ENCODE results near the gene CTNS. TPM values are rescaled to one million over a fixed set of nuclear protein-coding genes. Genes with fewer than 3 reads are reported as not detected.
A peak's percentile ranks its signal among the peaks of the same experiment; 100 is the strongest.

The CTNS gene
- total and polyA plus RNA-seq, 2 of the 13 experiments (the other 11 are each of a cell fraction or from before 2014, with no cell fraction given): 9.5 to 13.7 TPM

GRCh38 chr17:3695723-3696411 lies 59.3 kb downstream of the CTNS start, which contains the start of gene P2RX5 (continued):
- TF ChIP-seq SALL1 (CRISPR knock-in tag; IDR thresholded peaks at IDR 0.05): peak; percentile 24; the same call in 1 of the 2 replicates
- no peak for TF ChIP-seq HNF4G (IDR thresholded peaks at IDR 0.05; ENCODE audit: borderline replicate concordance, low read depth, low read length)
- TF ChIP-seq HNF4G (CRISPR knock-in tag; IDR thresholded peaks at IDR 0.05; ENCODE audit: borderline replicate concordance, low read depth): no peak
- TF ChIP-seq YEATS4 (CRISPR knock-in tag; IDR thresholded peaks at IDR 0.05; ENCODE audit: borderline replicate concordance): no peak
- TF ChIP-seq HNRNPH1 (optimal IDR thresholded peaks at IDR 0.05; ENCODE audit: low read depth, low read length): no peak
- TF ChIP-seq, protein P1, sequence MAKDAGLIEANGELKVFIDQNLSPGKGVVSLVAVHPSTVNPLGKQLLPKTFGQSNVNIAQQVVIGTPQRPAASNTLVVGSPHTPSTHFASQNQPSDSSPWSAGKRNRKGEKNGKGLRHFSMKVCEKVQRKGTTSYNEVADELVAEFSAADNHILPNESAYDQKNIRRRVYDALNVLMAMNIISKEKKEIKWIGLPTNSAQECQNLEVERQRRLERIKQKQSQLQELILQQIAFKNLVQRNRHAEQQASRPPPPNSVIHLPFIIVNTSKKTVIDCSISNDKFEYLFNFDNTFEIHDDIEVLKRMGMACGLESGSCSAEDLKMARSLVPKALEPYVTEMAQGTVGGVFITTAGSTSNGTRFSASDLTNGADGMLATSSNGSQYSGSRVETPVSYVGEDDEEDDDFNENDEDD (CRISPR knock-in tag; IDR thresholded peaks at IDR 0.05; ENCODE audit: borderline replicate concordance): peak; percentile 40; the same call in 1 of the 2 replicates
- no peak for TF ChIP-seq CENPX (CRISPR knock-in tag; IDR thresholded peaks at IDR 0.05)
- no peak for TF ChIP-seq PAXIP1 (CRISPR knock-in tag; conservative IDR thresholded peaks at IDR 0.05)
- TF ChIP-seq, protein P2, sequence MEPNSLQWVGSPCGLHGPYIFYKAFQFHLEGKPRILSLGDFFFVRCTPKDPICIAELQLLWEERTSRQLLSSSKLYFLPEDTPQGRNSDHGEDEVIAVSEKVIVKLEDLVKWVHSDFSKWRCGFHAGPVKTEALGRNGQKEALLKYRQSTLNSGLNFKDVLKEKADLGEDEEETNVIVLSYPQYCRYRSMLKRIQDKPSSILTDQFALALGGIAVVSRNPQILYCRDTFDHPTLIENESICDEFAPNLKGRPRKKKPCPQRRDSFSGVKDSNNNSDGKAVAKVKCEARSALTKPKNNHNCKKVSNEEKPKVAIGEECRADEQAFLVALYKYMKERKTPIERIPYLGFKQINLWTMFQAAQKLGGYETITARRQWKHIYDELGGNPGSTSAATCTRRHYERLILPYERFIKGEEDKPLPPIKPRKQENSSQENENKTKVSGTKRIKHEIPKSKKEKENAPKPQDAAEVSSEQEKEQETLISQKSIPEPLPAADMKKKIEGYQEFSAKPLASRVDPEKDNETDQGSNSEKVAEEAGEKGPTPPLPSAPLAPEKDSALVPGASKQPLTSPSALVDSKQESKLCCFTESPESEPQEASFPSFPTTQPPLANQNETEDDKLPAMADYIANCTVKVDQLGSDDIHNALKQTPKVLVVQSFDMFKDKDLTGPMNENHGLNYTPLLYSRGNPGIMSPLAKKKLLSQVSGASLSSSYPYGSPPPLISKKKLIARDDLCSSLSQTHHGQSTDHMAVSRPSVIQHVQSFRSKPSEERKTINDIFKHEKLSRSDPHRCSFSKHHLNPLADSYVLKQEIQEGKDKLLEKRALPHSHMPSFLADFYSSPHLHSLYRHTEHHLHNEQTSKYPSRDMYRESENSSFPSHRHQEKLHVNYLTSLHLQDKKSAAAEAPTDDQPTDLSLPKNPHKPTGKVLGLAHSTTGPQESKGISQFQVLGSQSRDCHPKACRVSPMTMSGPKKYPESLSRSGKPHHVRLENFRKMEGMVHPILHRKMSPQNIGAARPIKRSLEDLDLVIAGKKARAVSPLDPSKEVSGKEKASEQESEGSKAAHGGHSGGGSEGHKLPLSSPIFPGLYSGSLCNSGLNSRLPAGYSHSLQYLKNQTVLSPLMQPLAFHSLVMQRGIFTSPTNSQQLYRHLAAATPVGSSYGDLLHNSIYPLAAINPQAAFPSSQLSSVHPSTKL (CRISPR knock-in tag; IDR thresholded peaks at IDR 0.05): no peak

Data from HepG2 (cell line).